Breast epithelium (tissue), 3 donors: Measurements from ENCODE around the gene SFMBT1.

Experiments
- CTCF ChIP-seq, 3 donors: fragments of 450-650 bp; IDR thresholded peaks; one replicate each; pipeline ENCODE4 v1.5.1; 2016 to 2017; ENCODE audit warnings: antibody characterized with exemption in 3 of 3, mild to moderate bottlenecking in 3 of 3, moderate library complexity in 3 of 3
- POLR2A ChIP-seq: fragments of 450-650 bp; IDR thresholded peaks from one replicate; pipeline ENCODE4 v1.6.1; 2016; ENCODE audit warnings: antibody characterized with exemption, mild to moderate bottlenecking, moderate library complexity
- POLR2AphosphoS5 ChIP-seq, 3 donors: sonication (generic); formaldehyde crosslinking; IDR thresholded peaks; one replicate each; pipeline ENCODE4 v1.6.1; 2017; ENCODE audit warnings: antibody characterized with exemption in 3 of 3

GRCh38 chr3:52986049-52986448, 59.8 kb downstream of the SFMBT1 start:
- no peak for TF ChIP-seq CTCF (IDR thresholded peaks at IDR 0.05)
- TF ChIP-seq POLR2AphosphoS5 (IDR thresholded peaks at IDR 0.05): no peak
- TF ChIP-seq POLR2A: no peak
